Aorta (tissue), 5 donors: ENCODE measurements around the gene RGS16. TPM values are rescaled to one million over a fixed set of nuclear protein-coding genes. Genes with fewer than 3 reads are reported as not detected.

Source experiments
- ATAC-seq: fragments of 200-7000 bp; cut with Tn5 transposase; one replicate; pipeline ENCODE4 v1.9.1; 2022; ENCODE audit warnings: moderate library complexity; ENCODE audit not compliant: low FRiP score
- DNase-seq, 2 donors: peaks; one replicate each; pipeline ENCODE4 v3.0.0-alpha.2; 2020
- H3K27ac ChIP-seq, 2 donors: one replicate each; pipeline ENCODE4 v1.5.1; 2013; ENCODE audit warnings: low read length in 2 of 2, mild to moderate bottlenecking in 2 of 2, moderate library complexity in 2 of 2, control low read depth in 1 of 2, inconsistent platforms in 1 of 2, low read depth in 1 of 2
- H3K27me3 ChIP-seq, 2 donors: one replicate each; pipeline ENCODE4 v1.6.1; 2013; ENCODE audit warnings: control low read depth in 1 of 2, low read length in 1 of 2, mild to moderate bottlenecking in 1 of 2, moderate library complexity in 1 of 2; ENCODE audit not compliant: insufficient read depth in 2 of 2, control insufficient read depth in 1 of 2
- H3K36me3 ChIP-seq, 2 donors: one replicate each; pipeline ENCODE4 v1.6.1; 2013; ENCODE audit warnings: control low read depth in 1 of 2, low read length in 1 of 2, mild to moderate bottlenecking in 1 of 2; ENCODE audit not compliant: insufficient read depth in 2 of 2, control insufficient read depth in 1 of 2
- H3K4me1 ChIP-seq, 2 donors: one replicate each; pipeline ENCODE4 v1.6.1; 2013; ENCODE audit warnings: low read length in 2 of 2, control low read depth in 1 of 2, mild to moderate bottlenecking in 1 of 2, moderate library complexity in 1 of 2; ENCODE audit not compliant: insufficient read depth in 2 of 2, control insufficient read depth in 1 of 2
- H3K4me3 ChIP-seq, 2 donors: one replicate each; pipeline ENCODE4 v1.5.1; 2013; ENCODE audit warnings: low read length in 2 of 2, control low read depth in 1 of 2, mild to moderate bottlenecking in 1 of 2
- H3K9me3 ChIP-seq: one replicate; pipeline ENCODE4 v1.6.1; 2013; ENCODE audit warnings: mild to moderate bottlenecking, low read length; ENCODE audit not compliant: control insufficient read depth
- WGBS, 2 donors: extraction: QIAGEN DNeasy Blood & Tissue Kit; methylation state at CpG; one replicate each; pipeline ENCODE4 v1.1.7; 2013; 5-methylcytosine and 5-hydroxymethylcytosine counted together
- intact Hi-C, 2 donors: fragments of 100-400 bp; cut with DNase I; formaldehyde crosslinking; loops; one replicate each; pipeline versions ENCODE4 v1.14.2 to v1.15.0; 2022
- polyA plus RNA-seq, 2 donors: library from polyadenylated mRNA; stranded (reverse); fragments of 200-250 nt; gene quantifications; one replicate each; pipeline ENCODE4 v1.2.3, GENCODE V29; 2013
- total RNA-seq, 2 donors: library from RNA; stranded (reverse); fragmentation: NEBNext Ultra II Directional; extraction: Animal tissue kit (Norgen Biotek cat#: 25700); gene quantifications; one replicate each; pipeline ENCODE4 v1.2.1, GENCODE V29; 2021
- donor health status: healthy with polysubstance abuse.
- donor health status: Bipolar disorder and iron deficiency.
- donor health status: DM: no; HTN: no; CAD: no.
- donor health status: DM: no; HTN: no; CAD: no.
- donor health status: DM: yes; HTN: yes; CAD: no.

Gene RGS16
- total and polyA plus RNA-seq, 4 donors, result 0.50 to 20.9 (median 8.1) TPM

DNA sequence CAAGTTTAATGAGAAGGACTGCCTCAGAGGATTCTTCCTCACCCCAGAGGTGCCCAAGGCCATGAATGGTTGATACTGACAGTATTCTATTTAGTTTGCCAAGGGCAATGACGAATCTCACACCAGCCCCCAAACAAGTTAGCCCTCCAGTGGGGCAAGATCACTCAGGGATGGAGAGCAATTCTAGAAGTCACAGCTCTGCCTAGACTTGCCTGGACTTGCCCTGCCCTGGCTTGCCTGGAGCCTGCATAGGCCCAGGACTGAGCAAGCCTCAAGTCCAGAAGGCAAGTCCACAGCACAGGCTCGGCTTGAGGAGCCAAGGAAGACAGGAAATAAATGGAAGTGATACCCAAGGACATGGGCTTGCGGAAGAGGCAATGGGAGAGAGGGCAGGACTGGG lies 39.5 kb upstream of the RGS16 start:
- H3K4me1 ChIP-seq, result no peaks in the 10 kb centered on the region
- no peak for ATAC-seq
- intact Hi-C loops, result no loop called here
- DNase-seq, result no peak
- H3K4me3 ChIP-seq, result no peak overlapping the region
- no peaks in the 10 kb centered on the region for H3K9me3 ChIP-seq
- no peaks in the 10 kb centered on the region for H3K27me3 ChIP-seq
- H3K27ac ChIP-seq, result no peak overlapping the region
- 92 to 97% methylated on average over 3 of the region's 3 CpGs for WGBS, 2 donors
- no peaks in the 10 kb centered on the region for H3K36me3 ChIP-seq

DNA sequence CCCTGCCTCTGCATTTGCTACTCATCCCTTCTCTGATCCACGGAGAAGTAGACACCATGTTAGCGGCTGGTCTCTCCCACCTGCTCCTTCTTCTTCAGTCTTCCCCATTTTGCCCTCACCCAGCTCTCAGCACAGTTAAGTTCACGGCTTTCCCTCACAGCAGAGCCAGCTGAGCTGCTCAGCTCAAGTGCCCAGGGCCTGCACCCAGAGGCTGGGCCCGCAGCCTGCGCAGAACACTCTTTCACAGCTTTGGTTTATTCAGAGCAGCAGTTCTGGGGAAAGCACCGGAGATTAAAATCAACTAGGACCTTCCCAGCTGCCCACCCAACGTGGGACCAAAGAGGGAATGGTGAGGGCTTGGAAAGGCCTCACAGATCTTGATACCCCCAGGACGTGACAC lies 38.3 kb upstream of the RGS16 start:
- no peak overlapping the region for H3K4me3 ChIP-seq
- no peak overlapping the region for H3K27ac ChIP-seq
- 97 to 98% methylated on average over 8 of the region's 8 CpGs for WGBS, 2 donors
- no peaks in the 10 kb centered on the region for H3K27me3 ChIP-seq
- no peaks in the 10 kb centered on the region for H3K9me3 ChIP-seq
- ATAC-seq, result no peak
- intact Hi-C loops, result no loop called here
- no peaks in the 10 kb centered on the region for H3K4me1 ChIP-seq
- no peaks in the 10 kb centered on the region for H3K36me3 ChIP-seq
- no peak for DNase-seq

DNA sequence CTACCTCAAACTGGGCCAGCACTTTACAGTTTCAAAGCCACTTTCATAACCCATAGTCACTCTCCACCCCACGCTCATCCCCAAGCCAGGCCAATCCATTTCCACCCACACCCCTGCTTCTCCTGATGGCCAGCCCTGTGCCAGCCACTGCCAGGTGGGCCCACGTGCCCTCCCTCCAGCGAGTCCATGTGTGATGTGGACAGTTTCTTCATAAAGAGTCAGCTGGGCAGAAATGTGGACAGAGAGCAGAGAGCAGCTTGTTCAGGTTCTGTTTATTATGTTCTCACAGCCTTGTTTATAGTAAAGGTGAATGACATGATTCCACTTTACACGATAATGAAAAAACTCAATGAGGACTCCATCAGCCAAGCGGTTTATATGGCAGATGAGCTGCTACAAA lies 37.4 kb upstream of the RGS16 start:
- Histone ChIP-seq H3K27ac (no peak overlapping the region), H3K4me3 (no peak overlapping the region), H3K27me3 (no peaks in the 10 kb centered on the region), H3K4me1 (no peaks in the 10 kb centered on the region), H3K36me3 (no peaks in the 10 kb centered on the region), H3K9me3 (no peaks in the 10 kb centered on the region)
- ATAC-seq, result no peak
- no peak for DNase-seq
- intact Hi-C loops, result no loop called here
- WGBS, 2 donors, result 97% methylated on average over 5 of the region's 5 CpGs

DNA sequence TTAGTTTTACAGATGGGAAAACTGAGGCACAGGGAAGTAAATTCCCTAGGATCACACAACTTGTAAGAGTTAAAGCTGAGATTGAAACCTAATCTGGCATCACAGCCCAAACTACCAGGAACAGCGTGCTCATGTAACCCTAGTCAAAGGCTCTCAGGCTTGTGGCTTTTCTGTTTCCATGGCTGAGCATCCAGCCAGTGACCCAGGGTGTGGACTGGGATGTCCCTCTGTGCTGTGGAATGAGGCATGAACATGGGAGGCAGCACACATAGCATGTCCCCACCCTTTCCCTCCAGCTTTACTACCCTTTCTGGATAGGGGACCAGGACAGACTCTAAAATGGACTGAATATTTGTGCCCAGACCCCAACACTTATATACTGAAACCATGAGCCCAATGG lies 35.1 kb upstream of the RGS16 start:
- ATAC-seq (no peak), DNase-seq (no peak)
- H3K27ac ChIP-seq, result no peak overlapping the region
- intact Hi-C loops, result no loop called here
- WGBS, 2 donors, result 87 to 97% methylated on average over 1 of the region's 1 CpG
- H3K4me1 ChIP-seq, result no peaks in the 10 kb centered on the region
- H3K4me3 ChIP-seq, result no peak overlapping the region
- H3K9me3 ChIP-seq, result no peaks in the 10 kb centered on the region
- no peaks in the 10 kb centered on the region for H3K36me3 ChIP-seq
- no peaks in the 10 kb centered on the region for H3K27me3 ChIP-seq

DNA sequence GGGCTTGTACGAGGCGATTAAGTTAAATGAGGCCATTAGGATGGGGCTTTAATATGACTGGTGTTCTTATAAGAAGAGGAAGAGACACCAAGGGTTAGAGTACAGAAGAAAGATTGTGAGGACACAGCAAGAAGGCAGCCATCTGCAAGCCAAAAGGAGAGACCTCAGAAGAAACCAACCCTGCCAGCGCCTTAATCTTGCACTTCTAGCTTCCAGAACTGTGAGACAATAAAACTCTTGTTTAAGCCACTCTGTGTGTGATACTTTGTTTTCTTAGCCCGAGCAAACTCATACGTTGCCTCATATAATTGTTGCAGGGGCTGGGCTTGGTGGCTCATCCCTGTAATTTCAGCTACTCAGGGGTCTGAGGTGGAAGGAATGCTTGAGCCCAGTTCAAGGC lies 33.6 kb upstream of the RGS16 start:
- no peak overlapping the region for H3K4me3 ChIP-seq
- intact Hi-C loops, result no loop called here
- H3K4me1 ChIP-seq, result no peaks in the 10 kb centered on the region
- H3K9me3 ChIP-seq, result no peaks in the 10 kb centered on the region
- H3K27ac ChIP-seq, result no peak overlapping the region
- DNase-seq (no peak), ATAC-seq (no peak)
- H3K27me3 ChIP-seq, result no peaks in the 10 kb centered on the region
- no peaks in the 10 kb centered on the region for H3K36me3 ChIP-seq
- 89 to 90% methylated on average over 5 of the region's 5 CpGs for WGBS, 2 donors

DNA sequence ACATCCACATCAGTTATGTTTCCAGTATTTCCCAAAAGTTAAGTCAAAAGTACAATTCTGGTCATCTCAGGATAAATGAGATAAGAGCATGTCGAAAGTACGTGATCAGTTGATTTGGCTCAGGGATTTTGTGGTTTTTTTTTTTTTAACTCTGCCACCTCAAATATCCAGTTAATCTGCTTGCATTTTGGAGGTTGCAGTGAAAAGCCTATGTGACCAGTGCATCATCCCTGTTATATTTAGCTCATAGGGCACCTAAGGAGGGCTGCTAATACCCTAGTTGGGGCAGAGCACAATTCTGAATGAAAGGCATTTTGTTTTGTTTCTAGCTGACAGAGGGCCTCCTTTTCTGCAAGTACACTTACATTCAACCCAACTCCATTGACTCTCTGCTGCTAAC lies 31.7 kb upstream of the RGS16 start:
- no peak for ATAC-seq
- Histone ChIP-seq H3K36me3 (no peaks in the 10 kb centered on the region), H3K27me3 (no peaks in the 10 kb centered on the region), H3K9me3 (no peaks in the 10 kb centered on the region), H3K27ac (no peak overlapping the region), H3K4me3 (no peak overlapping the region), H3K4me1 (no peaks in the 10 kb centered on the region)
- intact Hi-C loops, result no loop called here
- 78 to 84% methylated on average over 2 of the region's 2 CpGs for WGBS, 2 donors
- no peak for DNase-seq

DNA sequence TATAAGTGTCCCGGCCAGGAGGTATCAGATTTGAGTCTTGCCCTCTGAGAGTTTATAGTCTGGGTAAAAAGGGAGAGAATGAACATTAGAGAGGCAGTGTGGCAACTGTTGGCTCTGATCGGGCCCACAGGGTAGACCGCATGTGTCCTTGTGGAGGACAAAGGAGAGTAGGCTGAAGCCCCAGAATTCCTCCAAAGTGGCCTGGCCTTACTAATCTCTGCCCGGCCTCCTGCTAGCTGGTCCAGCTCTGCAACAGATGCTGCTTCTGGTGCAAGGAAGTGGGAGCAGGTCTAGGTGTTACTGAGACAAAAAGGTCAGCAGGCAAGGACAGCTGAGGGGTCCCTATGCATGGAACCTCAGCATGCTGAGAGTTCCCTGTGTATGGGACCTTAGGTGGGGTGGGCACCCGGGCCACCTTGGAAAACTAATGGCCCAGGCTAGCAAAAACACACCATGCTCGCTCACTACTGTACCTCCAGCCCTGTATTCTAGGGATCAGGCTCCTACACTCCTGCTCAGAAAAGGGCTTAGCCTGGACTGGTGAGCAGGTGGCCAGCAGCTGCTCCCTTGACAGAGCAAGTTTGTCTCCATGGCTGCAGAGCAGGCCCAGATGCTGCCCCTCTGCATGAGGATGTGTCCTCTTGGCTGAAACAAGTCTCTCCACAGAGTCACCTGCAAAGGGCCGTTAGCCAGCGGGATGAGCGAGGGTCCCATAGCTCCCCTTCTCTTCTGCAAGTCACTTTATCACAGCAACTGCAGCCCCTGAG lies 30.3 kb upstream of the RGS16 start:
- H3K4me3 ChIP-seq, result no peak overlapping the region
- no peaks in the 10 kb centered on the region for H3K36me3 ChIP-seq
- H3K4me1 ChIP-seq, result no peaks in the 10 kb centered on the region
- WGBS, 2 donors, result 93 to 96% methylated on average over 9 of the region's 9 CpGs
- DNase-seq (no peak), ATAC-seq (peak; percentile 37)
- intact Hi-C loops, result no loop called here
- H3K27me3 ChIP-seq, result no peaks in the 10 kb centered on the region
- no peaks in the 10 kb centered on the region for H3K9me3 ChIP-seq
- no peak overlapping the region for H3K27ac ChIP-seq

DNA sequence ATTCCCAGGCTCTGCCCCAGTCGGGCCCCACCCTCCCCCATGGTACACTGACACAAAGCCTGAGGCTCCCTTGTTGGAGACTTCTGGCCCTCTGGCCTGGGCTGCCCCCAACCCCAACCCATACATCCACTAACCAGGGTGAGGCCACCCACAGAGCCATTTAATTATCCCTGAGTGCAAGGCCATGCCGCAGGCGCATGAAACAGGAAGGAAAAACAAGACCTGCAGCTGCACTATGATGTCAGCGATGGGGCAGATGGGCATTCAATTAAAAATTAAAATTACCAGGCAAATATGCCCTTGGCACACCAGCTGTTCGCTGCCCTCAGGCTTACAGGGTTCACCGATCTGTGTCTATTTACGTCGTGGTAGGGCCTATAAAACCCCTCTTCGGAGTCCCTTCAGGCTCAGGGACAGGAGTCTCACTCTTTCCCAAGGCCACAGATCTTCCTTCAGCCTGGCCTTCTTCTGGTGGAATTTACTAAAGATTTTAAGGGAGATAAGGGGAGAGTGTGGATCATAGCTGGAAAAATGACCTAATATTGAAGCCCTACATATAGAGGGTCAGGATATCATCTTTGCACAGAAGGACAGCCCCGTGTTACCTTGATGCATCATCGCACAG lies 29.6 kb upstream of the RGS16 start:
- WGBS, 2 donors, result 89 to 92% methylated on average over 11 of the region's 11 CpGs
- intact Hi-C loops, result no loop called here
- Histone ChIP-seq H3K9me3 (no peaks in the 10 kb centered on the region), H3K27ac (no peak overlapping the region), H3K27me3 (no peaks in the 10 kb centered on the region), H3K4me1 (no peaks in the 10 kb centered on the region), H3K4me3 (no peak overlapping the region), H3K36me3 (no peaks in the 10 kb centered on the region)
- DNase-seq (no peak), ATAC-seq (no peak)

DNA sequence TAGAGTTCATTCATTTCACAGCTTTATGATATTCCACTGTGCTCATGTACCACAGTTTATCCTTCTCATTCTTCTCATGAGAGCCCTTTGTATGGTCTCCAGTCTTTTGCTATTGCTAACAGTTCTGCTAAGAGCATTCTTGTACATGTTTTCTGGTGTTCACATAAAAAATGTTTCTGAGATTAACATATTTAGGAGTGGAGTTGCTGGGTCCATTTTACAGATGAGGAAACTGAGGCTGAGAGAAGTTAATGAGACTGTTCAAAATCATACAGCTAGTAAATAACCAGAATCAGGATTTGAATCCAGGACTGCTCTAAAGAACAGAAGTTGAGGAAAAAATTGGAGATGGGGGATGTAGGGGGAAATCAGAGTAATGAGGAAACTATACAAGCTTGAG lies 28.8 kb upstream of the RGS16 start:
- no peaks in the 10 kb centered on the region for H3K9me3 ChIP-seq
- DNase-seq (no peak), ATAC-seq (no peak)
- no peak overlapping the region for H3K27ac ChIP-seq
- H3K4me3 ChIP-seq, result no peak overlapping the region
- H3K36me3 ChIP-seq, result no peaks in the 10 kb centered on the region
- H3K4me1 ChIP-seq, result no peaks in the 10 kb centered on the region
- H3K27me3 ChIP-seq, result no peaks in the 10 kb centered on the region
- intact Hi-C loops, result no loop called here
